Measurements from ENCODE around the gene BSG. TPM values are rescaled to one million over a fixed set of nuclear protein-coding genes. Genes with fewer than 3 reads are reported as not detected.

Gene BSG
- total and polyA plus RNA-seq, 12 donors: 829 to 5,252 (median 1,705) TPM

DNA sequence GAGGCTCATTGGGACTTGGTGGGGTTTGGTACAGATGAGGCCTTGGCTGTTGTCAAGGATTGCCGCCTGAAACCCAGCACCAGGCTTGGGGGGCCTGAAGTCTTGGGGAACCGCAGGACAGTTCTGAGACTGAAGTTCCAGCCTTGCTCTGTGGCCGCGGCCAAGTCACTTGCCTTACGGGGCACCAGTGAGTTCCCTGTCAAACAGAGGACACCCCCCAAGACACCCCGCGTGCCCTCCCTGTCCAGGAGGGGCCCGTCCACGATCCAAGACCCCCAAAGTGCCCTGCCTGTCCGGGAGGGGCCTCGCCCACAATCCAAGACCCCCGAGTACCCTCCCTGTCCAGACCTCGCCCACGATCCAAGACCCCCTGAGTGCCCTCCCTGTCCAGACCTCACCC is 38.3 kb upstream of the BSG start:
- H3K4me3 ChIP-seq: peak overlapping the region in 9 of 10 donors; percentile 83 to 100 (median 99)
- no peak for DNase-seq

DNA sequence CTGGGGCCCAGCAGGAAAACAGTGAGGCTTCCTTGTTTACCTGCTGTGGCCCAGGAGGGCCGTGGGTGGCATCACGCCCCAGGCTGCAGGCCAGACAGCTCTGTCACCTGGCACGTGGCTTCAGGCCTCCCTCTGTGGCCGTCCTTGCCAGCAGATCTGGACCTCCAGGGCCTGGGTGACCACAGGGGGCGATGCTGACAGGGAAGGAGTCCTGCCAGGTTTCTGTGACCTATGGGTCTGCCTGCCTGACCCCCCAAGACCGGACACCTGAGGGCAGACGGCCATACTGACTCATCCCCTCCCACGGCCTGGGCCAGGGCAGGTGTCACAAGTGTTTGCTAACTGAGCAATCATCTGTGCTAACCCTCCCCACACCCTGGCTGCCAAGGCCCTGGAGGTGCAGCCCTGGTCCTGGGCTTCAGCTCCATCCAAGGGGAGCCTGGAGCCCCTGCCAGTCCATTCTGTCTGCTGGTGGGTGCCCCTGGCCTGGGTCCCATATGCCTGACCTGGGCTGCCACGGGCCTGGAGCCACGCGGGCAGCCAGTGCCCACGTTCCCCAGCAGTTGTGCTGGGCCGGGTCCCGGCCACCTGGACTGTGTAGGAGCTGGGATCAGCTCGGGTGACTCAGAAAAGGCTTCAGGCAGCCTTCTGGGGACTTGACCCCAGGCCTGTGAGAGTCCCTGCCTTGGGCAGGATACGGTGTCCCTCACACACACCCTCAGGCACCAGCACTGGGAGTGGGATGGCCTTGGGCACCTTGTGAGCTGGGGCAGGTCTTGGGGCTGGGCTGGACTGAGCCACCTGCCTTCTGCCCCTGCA is 37.2 kb upstream of the BSG start:
- Histone ChIP-seq H3K27ac (peak overlapping the region in 5 of 10 donors; percentile 15 to 40 (median 34)), H3K4me1 (peaks cover 16 to 56% (median 39%) of the 10 kb centered on the region in 9 donors), H3K27me3 (no peaks in the 10 kb centered on the region), H3K9me3 (no peaks in the 10 kb centered on the region), H3K4me3 (no peak overlapping the region), H3K36me3 (peaks cover 0 to 48% (median 41%) of the 10 kb centered on the region in 9 donors)
- ATAC-seq (no peak), DNase-seq (no peak)
- TF ChIP-seq, protein P1, sequence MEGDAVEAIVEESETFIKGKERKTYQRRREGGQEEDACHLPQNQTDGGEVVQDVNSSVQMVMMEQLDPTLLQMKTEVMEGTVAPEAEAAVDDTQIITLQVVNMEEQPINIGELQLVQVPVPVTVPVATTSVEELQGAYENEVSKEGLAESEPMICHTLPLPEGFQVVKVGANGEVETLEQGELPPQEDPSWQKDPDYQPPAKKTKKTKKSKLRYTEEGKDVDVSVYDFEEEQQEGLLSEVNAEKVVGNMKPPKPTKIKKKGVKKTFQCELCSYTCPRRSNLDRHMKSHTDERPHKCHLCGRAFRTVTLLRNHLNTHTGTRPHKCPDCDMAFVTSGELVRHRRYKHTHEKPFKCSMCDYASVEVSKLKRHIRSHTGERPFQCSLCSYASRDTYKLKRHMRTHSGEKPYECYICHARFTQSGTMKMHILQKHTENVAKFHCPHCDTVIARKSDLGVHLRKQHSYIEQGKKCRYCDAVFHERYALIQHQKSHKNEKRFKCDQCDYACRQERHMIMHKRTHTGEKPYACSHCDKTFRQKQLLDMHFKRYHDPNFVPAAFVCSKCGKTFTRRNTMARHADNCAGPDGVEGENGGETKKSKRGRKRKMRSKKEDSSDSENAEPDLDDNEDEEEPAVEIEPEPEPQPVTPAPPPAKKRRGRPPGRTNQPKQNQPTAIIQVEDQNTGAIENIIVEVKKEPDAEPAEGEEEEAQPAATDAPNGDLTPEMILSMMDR (IDR thresholded peaks at IDR 0.05): peak in 2 of 9 donors; percentile 22 to 31
- WGBS, 2 donors: 66 to 71% methylated on average over 16 of the region's 16 CpGs
- intact Hi-C loops (cut with DNase I): loop anchor here in 1 of 10 donors (10.0 kb wide), 1 partner anchor 100 kb away; the partner anchor contains the start of genes FGF22 and POLRMT

More for the DNA sequence above, 38.3 kb upstream of the BSG start:
- no peaks in the 10 kb centered on the region for H3K9me3 ChIP-seq
- no peak for ATAC-seq
- H3K27me3 ChIP-seq: no peaks in the 10 kb centered on the region
- intact Hi-C loops (cut with DNase I): loop anchor here in 3 of 10 donors (5.0 to 10.0 kb wide), 3 partner anchors 38 to 101 kb away; partner anchors contain the start of genes POLRMT (in 2 of the 3), BSG (in 1 of the 3) and FGF22 (in 1 of the 3)
- H3K36me3 ChIP-seq: peaks cover 0 to 41% (median 34%) of the 10 kb centered on the region in 9 donors
- TF ChIP-seq, protein P1 (IDR thresholded peaks at IDR 0.05): no peak
- H3K4me1 ChIP-seq: peaks cover 16 to 54% (median 39%) of the 10 kb centered on the region in 9 donors
- peak overlapping the region in 9 of 10 donors; percentile 94 to 100 (median 98) for H3K27ac ChIP-seq
- 79 to 81% methylated on average over 14 of the region's 14 CpGs for WGBS, 2 donors

DNA sequence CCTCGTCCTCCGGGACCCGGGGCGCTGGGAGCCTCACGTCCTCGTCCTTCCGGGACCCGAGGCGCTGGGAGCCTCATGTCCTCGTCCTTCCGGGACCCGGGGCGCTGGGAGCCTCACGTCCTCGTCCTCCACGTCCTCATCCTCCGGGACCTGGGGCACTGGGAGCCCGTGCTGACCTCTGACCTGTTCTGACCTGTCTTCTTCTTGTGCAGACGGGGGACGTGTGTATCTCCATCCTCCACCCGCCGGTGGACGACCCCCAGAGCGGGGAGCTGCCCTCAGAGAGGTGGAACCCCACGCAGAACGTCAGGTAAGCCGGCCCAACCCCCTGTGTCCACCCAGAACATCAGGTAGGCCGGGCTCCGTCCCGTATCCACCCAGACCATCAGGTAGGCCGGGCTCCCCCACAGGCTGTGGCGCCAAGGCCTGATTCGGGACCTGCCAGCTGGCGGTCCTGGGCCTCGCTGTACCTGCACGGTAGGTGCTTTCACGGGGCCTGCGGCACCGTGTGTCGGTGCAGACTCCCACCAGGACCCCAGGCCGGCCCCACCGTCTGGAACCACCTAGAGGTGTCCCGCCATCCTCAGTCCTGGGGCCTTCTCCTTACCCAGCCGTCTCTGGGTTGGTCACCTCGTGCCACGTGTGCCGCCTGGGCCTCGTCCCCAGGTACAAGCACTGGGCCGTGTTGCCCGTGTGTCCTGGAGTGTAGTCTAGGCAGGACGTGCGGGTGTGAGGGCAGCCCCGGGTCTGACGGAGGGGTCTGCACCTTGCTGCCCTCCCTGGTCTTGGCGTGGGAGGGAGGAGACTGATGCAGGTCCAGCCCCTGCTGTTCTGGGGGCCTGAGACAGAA is 36.1 kb upstream of the BSG start:
- peaks cover 16 to 49% (median 34%) of the 10 kb centered on the region in 9 donors for H3K4me1 ChIP-seq
- DNase-seq: no peak
- H3K27me3 ChIP-seq: no peaks in the 10 kb centered on the region
- WGBS, 2 donors: 88 to 91% methylated on average over 55 of the region's 55 CpGs
- TF ChIP-seq, protein P1 (IDR thresholded peaks at IDR 0.05): no peak
- H3K36me3 ChIP-seq: peaks cover 0 to 53% (median 44%) of the 10 kb centered on the region in 9 donors
- intact Hi-C loops (cut with DNase I): loop anchor here in 1 of 10 donors (10.0 kb wide), 1 partner anchor 99 kb away; the partner anchor contains the start of genes FGF22 and POLRMT
- no peak for ATAC-seq
- no peaks in the 10 kb centered on the region for H3K9me3 ChIP-seq
- no peak overlapping the region for H3K4me3 ChIP-seq
- H3K27ac ChIP-seq: no peak overlapping the region

All from heart right ventricle (tissue), 16 donors.